ENCODE measurements around the gene DGKD.
A peak's percentile ranks its signal among the peaks of the same experiment; 100 is the strongest.

The DGKD gene

DNA sequence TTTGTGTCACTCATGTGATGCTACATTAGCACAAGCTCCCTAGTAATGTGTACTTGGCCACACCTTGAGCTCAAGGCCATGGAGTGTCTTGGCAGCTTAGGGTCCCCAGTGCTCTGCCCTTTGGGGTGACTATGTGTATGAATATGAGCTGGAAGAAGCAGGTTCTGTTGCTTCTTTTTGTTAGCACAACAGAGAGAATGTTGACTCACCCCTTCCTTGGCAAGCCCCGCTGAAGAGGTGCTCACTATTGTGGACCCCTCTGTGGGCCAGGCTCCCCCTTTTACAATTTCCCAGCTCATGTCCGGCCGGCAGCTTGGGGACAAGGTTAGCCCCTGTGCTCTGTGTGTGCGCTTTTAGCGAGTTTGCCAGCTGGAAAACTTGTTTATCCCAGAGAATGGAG lies 48.1 kb downstream of the DGKD start:
- Histone ChIP-seq H3K4me1 (ENCODE audit: insufficient read depth, low read length, poor library complexity, severe bottlenecking) (peaks cover 50% of the 10 kb centered on the region), H2AFZ (ENCODE audit: low read length) (no peak overlapping the region), H3F3A (ENCODE audit: low read depth) (peaks cover 4% of the 10 kb centered on the region; the same call in 1 of the 2 replicates), H3K27me3 (ENCODE audit: insufficient read depth, low read length, poor library complexity, severe bottlenecking) (no peaks in the 10 kb centered on the region), H3K79me2 (ENCODE audit: insufficient read depth, low read length) (peaks cover 61% of the 10 kb centered on the region), H3K9me3 (ENCODE audit: insufficient read depth, low read depth, low read length) (no peaks in the 10 kb centered on the region), H3K36me3 (ENCODE audit: insufficient read depth, low read length) (peaks cover 5% of the 10 kb centered on the region; the same call in 1 of the 2 replicates), H3K9me2 (replicated peaks; ENCODE audit: low read depth, low read length) (no peaks in the 10 kb centered on the region), H3K4me2 (ENCODE audit: low read depth, low read length, poor library complexity, severe bottlenecking) (peak overlapping the region; percentile 82), H4K20me1 (ENCODE audit: insufficient read depth, low read length, poor library complexity, severe bottlenecking) (peaks cover 14% of the 10 kb centered on the region), H3K9ac (ENCODE audit: low read depth, low read length, poor library complexity, severe bottlenecking) (peak overlapping the region; percentile 42), H3K4me3 (ENCODE audit: low read length, poor library complexity, severe bottlenecking) (peak overlapping the region; percentile 22)
- no peak for TF ChIP-seq EZH2phosphoT487 (IDR thresholded peaks at IDR 0.05; ENCODE audit: borderline replicate concordance)
- TF ChIP-seq, protein P1, sequence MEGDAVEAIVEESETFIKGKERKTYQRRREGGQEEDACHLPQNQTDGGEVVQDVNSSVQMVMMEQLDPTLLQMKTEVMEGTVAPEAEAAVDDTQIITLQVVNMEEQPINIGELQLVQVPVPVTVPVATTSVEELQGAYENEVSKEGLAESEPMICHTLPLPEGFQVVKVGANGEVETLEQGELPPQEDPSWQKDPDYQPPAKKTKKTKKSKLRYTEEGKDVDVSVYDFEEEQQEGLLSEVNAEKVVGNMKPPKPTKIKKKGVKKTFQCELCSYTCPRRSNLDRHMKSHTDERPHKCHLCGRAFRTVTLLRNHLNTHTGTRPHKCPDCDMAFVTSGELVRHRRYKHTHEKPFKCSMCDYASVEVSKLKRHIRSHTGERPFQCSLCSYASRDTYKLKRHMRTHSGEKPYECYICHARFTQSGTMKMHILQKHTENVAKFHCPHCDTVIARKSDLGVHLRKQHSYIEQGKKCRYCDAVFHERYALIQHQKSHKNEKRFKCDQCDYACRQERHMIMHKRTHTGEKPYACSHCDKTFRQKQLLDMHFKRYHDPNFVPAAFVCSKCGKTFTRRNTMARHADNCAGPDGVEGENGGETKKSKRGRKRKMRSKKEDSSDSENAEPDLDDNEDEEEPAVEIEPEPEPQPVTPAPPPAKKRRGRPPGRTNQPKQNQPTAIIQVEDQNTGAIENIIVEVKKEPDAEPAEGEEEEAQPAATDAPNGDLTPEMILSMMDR (conservative IDR thresholded peaks at IDR 0.05; ENCODE audit: low read length) = no peak

DNA sequence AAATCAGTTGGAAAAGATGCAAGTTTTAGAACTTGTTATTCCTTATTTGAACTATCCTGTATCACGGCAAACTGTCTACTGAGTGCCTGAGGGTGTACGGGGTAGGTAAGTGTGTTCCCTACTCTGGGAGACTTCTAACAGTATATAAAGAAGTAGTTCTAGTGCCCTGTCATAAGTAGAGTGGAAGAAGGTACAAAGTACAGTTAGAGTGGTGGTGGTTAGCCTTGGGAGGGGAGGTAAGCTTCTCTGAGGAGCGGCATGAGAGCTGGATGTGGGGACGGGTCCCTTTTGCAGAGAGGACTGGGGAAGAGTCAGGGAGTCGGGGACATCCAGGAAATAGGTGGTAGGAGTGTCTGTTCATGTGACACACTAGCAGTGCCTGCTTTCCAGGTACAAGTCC lies 48.5 kb downstream of the DGKD start:
- Histone ChIP-seq H4K20me1 (ENCODE audit: insufficient read depth, low read length, poor library complexity, severe bottlenecking) (peaks cover 14% of the 10 kb centered on the region), H3K4me1 (ENCODE audit: insufficient read depth, low read length, poor library complexity, severe bottlenecking) (peaks cover 50% of the 10 kb centered on the region), H2AFZ (ENCODE audit: low read length) (no peak overlapping the region), H3K4me3 (ENCODE audit: low read length, poor library complexity, severe bottlenecking) (peak overlapping the region; percentile 22), H3K9me2 (replicated peaks; ENCODE audit: low read depth, low read length) (no peaks in the 10 kb centered on the region), H3K79me2 (ENCODE audit: insufficient read depth, low read length) (peaks cover 65% of the 10 kb centered on the region), H3K27me3 (ENCODE audit: insufficient read depth, low read length, poor library complexity, severe bottlenecking) (no peaks in the 10 kb centered on the region), H3K36me3 (ENCODE audit: insufficient read depth, low read length) (peaks cover 5% of the 10 kb centered on the region; the same call in 1 of the 2 replicates), H3K9ac (ENCODE audit: low read depth, low read length, poor library complexity, severe bottlenecking) (peak overlapping the region; percentile 42), H3K9me3 (ENCODE audit: insufficient read depth, low read depth, low read length) (no peaks in the 10 kb centered on the region), H3K4me2 (ENCODE audit: low read depth, low read length, poor library complexity, severe bottlenecking) (peak overlapping the region; percentile 82), H3F3A (ENCODE audit: low read depth) (peaks cover 4% of the 10 kb centered on the region; the same call in 1 of the 2 replicates)
- TF ChIP-seq, protein P1 (conservative IDR thresholded peaks at IDR 0.05; ENCODE audit: low read length) = no peak
- TF ChIP-seq EZH2phosphoT487 (IDR thresholded peaks at IDR 0.05; ENCODE audit: borderline replicate concordance) = no peak

DNA sequence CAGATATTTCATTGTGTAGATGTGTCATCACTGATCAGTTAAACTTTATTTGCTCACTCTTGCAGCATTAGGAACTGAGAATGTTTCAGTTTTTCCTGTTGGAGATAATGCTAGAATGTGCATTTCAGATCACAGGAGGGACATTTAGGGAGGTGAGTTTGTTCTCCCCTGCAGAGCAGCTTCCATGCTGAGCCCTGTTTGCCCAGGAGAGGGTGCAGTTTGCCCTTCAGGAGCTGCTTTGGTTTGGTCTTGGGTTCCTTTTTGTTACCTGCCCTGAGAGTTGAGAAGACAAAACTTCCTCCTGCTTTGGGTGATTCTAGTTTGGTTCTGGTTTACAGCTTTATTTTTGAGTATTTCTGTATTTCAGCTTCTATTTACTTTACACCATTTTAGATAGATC lies 49.9 kb downstream of the DGKD start:
- Histone ChIP-seq H3K27me3 (ENCODE audit: insufficient read depth, low read length, poor library complexity, severe bottlenecking) (no peaks in the 10 kb centered on the region), H3K9me3 (ENCODE audit: insufficient read depth, low read depth, low read length) (no peaks in the 10 kb centered on the region), H3K4me2 (ENCODE audit: low read depth, low read length, poor library complexity, severe bottlenecking) (peak overlapping the region; percentile 17), H3K4me3 (ENCODE audit: low read length, poor library complexity, severe bottlenecking) (no peak overlapping the region), H3K79me2 (ENCODE audit: insufficient read depth, low read length) (peaks cover 76% of the 10 kb centered on the region), H3K4me1 (ENCODE audit: insufficient read depth, low read length, poor library complexity, severe bottlenecking) (peaks cover 53% of the 10 kb centered on the region), H3K9ac (ENCODE audit: low read depth, low read length, poor library complexity, severe bottlenecking) (no peak overlapping the region), H3F3A (ENCODE audit: low read depth) (peaks cover 7% of the 10 kb centered on the region; the same call in 1 of the 2 replicates), H3K9me2 (replicated peaks; ENCODE audit: low read depth, low read length) (no peaks in the 10 kb centered on the region), H4K20me1 (ENCODE audit: insufficient read depth, low read length, poor library complexity, severe bottlenecking) (peaks cover 26% of the 10 kb centered on the region), H2AFZ (ENCODE audit: low read length) (no peak overlapping the region), H3K36me3 (ENCODE audit: insufficient read depth, low read length) (peaks cover 5% of the 10 kb centered on the region; the same call in 1 of the 2 replicates)
- TF ChIP-seq EZH2phosphoT487 (IDR thresholded peaks at IDR 0.05; ENCODE audit: borderline replicate concordance) = no peak
- TF ChIP-seq, protein P1 (conservative IDR thresholded peaks at IDR 0.05; ENCODE audit: low read length) = peak; percentile 94

Data from Loucy (cell line).